Activated CD8-positive, alpha-beta memory T cell treated with anti-CD3 and anti-CD28 coated beads for 36 hours (primary cell): ENCODE measurements around the gene TMEM131. TPM values are rescaled to one million over a fixed set of nuclear protein-coding genes. Genes with fewer than 3 reads are reported as not detected.

Experiments
- CTCF ChIA-PET: fragments of 350-600 bp; sonication (Branson Sonifier 250); formaldehyde crosslinking; loops from one replicate; lab custom pipeline; 2021; ENCODE audit warnings: antibody characterized with exemption; lab: Charles Lee
- POLR2A ChIA-PET: fragments of 350-600 bp; sonication (Branson Sonifier 250); formaldehyde crosslinking; loops from one replicate; lab custom pipeline; 2021; ENCODE audit warnings: antibody characterized with exemption; lab: Charles Lee
- total RNA-seq, 2 experiments: library from RNA; stranded (reverse); gene quantifications; one replicate each; pipeline ENCODE4 v1.2.3, GENCODE V29; 2021

TMEM131 gene
- total RNA-seq, 2 experiments from 2014 or later: 34.9 to 37.9 TPM

- CTCF ChIA-PET: interaction anchor here (0.7 to 4.9 kb wide), 4 partner anchors 24 to 41 kb away, joined by 3 to 35 read pairs (median 4); partner anchors contain the start of gene ZAP70
- POLR2A ChIA-PET: no interaction called here
Measured at GRCh38 chr2:97738179-97739019, 257.3 kb downstream of the TMEM131 start.

GRCh38 chr2:97737421-97738178 is 258.1 kb downstream of the TMEM131 start:
- ChIA-PET CTCF (interaction anchor here (1.4 kb wide), 1 partner anchor 38 kb away, joined by 3 read pairs; no protein-coding TSS in a partner anchor), POLR2A (no interaction called here)

- POLR2A ChIA-PET: no interaction called here
- CTCF ChIA-PET: no interaction called here
Measured at GRCh38 chr2:97736608-97737330, 259.0 kb downstream of the TMEM131 start.

- POLR2A ChIA-PET: no interaction called here
- CTCF ChIA-PET: no interaction called here
Measured at GRCh38 chr2:97736185-97736584, 259.6 kb downstream of the TMEM131 start.

GRCh38 chr2:97735161-97735561 is 260.6 kb downstream of the TMEM131 start:
- ChIA-PET CTCF (no interaction called here), POLR2A (no interaction called here)

GRCh38 chr2:97734061-97735051 is 261.4 kb downstream of the TMEM131 start:
- POLR2A ChIA-PET: no interaction called here
- CTCF ChIA-PET: no interaction called here

- CTCF ChIA-PET: no interaction called here
Measured at GRCh38 chr2:97733341-97734035, 262.3 kb downstream of the TMEM131 start.

GRCh38 chr2:97732436-97733340 is 263.1 kb downstream of the TMEM131 start:
- ChIA-PET CTCF (no interaction called here), POLR2A (no interaction called here)

More at GRCh38 chr2:97733341-97734035, 262.3 kb downstream of the TMEM131 start:
- POLR2A ChIA-PET: no interaction called here

GRCh38 chr2:97731274-97732020 is 264.3 kb downstream of the TMEM131 start:
- CTCF ChIA-PET: interaction anchor here (0.6 to 2.3 kb wide), 2 partner anchors 18 to 250 kb away, joined by 3 to 8 read pairs; partner anchors contain the start of gene ZAP70
- POLR2A ChIA-PET: interaction anchor here (0.6 kb wide), 1 partner anchor 13 kb away, joined by 3 read pairs; no protein-coding TSS in a partner anchor

- ChIA-PET CTCF (interaction anchor here (0.6 to 2.3 kb wide), 6 partner anchors 12 to 722 kb away, joined by 3 to 8 read pairs (median 5); partner anchors contain the start of gene ZAP70), POLR2A (interaction anchor here (0.6 to 1.5 kb wide), 3 partner anchors 8 to 16 kb away, joined by 3 to 5 read pairs (median 4); partner anchors contain the start of gene ZAP70)
Measured at GRCh38 chr2:97730245-97730644, 265.5 kb downstream of the TMEM131 start.

GRCh38 chr2:97728091-97728731 is 267.5 kb downstream of the TMEM131 start:
- POLR2A ChIA-PET: interaction anchor here (1.5 kb wide), 1 partner anchor 14 kb away, joined by 4 read pairs; no protein-coding TSS in a partner anchor

GRCh38 chr2:97727296-97727695 is 268.5 kb downstream of the TMEM131 start:
- ChIA-PET POLR2A (interaction anchor here (1.8 kb wide), 1 partner anchor 15 kb away, joined by 4 read pairs; no protein-coding TSS in a partner anchor), CTCF (interaction anchor here (1.0 to 4.9 kb wide), 3 partner anchors 9 to 27 kb away, joined by 3 to 16 read pairs (median 6); no protein-coding TSS in a partner anchor)

More at GRCh38 chr2:97728091-97728731, 267.5 kb downstream of the TMEM131 start:
- CTCF ChIA-PET: interaction anchor here (1.6 to 2.6 kb wide), 2 partner anchors 16 to 28 kb away, joined by 4 to 6 read pairs; no protein-coding TSS in a partner anchor

GRCh38 chr2:97726261-97727064 is 269.3 kb downstream of the TMEM131 start:
- ChIA-PET POLR2A (interaction anchor here (1.8 kb wide), 1 partner anchor 16 kb away, joined by 4 read pairs; no protein-coding TSS in a partner anchor), CTCF (interaction anchor here (1.0 to 4.9 kb wide), 4 partner anchors 8 to 26 kb away, joined by 3 to 16 read pairs (median 4); no protein-coding TSS in a partner anchor)
